HG03280 (cell line): ENCODE measurements around the gene CALML3.

Experiments
- ATAC-seq: cut with Tn5 transposase; IDR thresholded peaks from one replicate; pipeline ENCODE4 v1.9.1; 2021; ENCODE audit warnings: mild to moderate bottlenecking, moderate library complexity; ENCODE audit not compliant: unreplicated experiment

Gene CALML3

DNA sequence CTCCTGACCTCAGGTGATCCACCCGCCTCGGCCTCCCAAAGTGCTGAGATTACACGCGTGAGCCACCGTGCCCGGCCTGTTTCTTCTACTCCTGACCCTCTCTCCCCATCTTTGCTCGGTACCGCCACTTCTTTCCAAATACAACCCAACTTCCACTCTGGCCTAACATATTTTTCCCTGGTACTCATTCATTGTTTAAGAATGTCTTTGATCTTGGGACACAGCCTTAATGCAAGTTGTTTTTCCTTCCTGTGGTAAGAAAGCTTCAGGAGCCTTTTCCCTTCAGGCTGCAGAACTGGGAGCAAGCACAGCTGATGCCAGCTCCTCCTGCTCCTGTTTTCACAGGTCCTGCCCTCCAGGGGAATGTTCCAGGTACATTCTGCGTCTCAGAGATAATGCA lies 13.7 kb downstream of the CALML3 start:
- no peak for ATAC-seq

GRCh38 chr10:5538892-5539651 lies 14.3 kb downstream of the CALML3 start:
- no peak for ATAC-seq

DNA sequence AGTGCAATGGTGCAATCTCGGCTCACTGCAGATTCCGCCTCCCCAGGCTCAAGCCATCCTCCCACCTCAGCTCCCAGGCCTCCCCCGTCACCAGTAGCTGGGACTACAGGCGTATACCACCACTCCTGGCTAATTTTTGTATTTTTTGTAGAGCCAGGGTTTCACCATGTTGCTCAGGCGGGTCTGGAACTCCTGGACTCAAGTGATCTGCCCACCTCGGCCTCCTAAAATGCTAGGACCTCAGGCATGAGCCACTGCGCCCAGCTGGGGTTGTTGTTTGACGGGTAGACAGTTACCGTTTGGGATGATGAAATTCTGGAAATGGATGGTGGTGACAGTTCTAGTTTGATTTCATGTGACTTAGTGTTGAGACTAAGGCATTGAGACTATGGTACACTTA lies 15.3 kb downstream of the CALML3 start:
- ATAC-seq = no peak

- ATAC-seq = no peak
Observed at GRCh38 chr10:5540891-5541290, 16.1 kb downstream of the CALML3 start.

DNA sequence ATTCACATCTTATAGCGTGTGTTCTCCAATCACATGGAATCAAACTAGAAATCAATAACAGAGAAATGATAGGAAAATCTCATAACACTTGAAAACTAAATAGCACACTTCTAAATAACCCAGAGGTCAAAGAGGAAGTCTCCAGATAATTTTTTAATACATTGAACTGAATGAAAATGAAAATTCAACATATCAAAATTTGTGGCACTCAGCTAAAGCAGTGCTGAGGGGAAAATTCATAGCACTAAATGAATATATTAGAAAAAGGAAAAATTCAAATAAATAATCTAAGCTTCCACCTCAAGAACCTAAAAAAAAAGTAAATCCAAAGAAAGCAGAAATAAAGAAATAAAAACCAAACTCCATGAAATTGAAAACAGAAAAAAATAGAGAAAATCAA lies 17.3 kb downstream of the CALML3 start:
- no peak for ATAC-seq

DNA sequence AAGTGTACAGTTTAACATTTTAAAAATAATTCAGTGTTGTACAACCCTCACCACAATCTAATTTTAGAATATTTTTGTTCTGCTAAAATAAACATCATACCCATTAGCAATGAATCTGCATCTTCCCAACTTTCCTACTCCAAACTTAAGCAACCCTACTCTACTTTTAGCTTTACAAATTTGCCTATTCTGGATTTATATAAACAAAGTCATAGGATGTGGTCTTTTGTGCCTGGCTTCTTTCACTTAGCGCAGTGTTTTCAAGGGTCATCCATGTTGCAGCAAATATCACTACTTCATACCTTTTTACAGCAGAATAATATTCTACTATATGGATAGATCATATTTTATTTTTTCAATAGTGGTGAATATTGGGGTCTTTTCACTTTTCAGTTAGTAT lies 18.9 kb downstream of the CALML3 start:
- no peak for ATAC-seq

DNA sequence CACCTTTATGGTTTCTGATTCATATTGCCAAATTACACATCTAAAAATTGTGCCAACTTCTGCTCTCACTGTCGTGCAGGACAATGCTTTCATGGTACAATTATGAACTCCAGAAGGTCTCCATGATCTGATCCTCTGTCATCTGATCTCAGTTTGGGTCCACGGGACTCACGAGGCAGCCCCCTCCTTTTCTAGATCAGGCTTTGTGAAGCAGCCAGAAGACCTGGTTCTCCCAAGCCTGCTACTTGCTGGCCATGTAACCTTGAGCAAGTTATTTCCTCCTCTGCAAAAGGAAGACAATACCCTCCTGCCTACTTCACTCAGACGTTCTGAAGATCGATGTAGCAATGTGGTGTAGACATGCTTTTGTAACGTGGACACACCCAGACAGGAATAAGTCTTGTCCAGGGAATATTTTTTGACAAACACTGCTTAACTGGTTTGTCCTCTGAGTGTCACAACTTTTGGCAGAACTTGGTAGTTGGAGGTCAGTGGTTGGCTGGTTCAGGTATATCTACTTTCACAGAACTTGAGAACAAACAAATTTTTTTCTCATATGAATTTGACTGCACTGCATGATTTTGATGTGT lies 19.6 kb downstream of the CALML3 start:
- no peak for ATAC-seq

DNA sequence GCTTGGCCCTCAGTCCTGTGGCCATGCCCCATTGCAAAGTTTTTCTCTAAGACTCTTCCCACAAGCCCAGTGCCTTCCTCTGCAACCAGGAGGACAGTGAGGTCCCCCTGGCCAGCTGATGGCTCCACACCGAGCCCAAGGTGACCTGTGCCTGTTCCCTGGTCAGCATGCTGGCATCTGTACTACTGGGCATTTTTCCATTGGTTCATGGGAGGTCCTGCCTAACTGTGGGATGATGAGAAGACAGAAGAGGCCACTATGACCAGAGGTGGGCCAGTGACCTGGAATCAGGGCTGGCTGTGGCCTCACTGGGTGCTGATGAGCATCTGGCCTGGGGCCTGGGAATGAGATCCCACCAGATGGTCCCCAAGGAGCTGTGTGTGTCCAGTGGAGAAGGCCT lies 20.2 kb downstream of the CALML3 start:
- ATAC-seq = no peak

GRCh38 chr10:5545426-5545777 lies 20.6 kb downstream of the CALML3 start:
- ATAC-seq = no peak

DNA sequence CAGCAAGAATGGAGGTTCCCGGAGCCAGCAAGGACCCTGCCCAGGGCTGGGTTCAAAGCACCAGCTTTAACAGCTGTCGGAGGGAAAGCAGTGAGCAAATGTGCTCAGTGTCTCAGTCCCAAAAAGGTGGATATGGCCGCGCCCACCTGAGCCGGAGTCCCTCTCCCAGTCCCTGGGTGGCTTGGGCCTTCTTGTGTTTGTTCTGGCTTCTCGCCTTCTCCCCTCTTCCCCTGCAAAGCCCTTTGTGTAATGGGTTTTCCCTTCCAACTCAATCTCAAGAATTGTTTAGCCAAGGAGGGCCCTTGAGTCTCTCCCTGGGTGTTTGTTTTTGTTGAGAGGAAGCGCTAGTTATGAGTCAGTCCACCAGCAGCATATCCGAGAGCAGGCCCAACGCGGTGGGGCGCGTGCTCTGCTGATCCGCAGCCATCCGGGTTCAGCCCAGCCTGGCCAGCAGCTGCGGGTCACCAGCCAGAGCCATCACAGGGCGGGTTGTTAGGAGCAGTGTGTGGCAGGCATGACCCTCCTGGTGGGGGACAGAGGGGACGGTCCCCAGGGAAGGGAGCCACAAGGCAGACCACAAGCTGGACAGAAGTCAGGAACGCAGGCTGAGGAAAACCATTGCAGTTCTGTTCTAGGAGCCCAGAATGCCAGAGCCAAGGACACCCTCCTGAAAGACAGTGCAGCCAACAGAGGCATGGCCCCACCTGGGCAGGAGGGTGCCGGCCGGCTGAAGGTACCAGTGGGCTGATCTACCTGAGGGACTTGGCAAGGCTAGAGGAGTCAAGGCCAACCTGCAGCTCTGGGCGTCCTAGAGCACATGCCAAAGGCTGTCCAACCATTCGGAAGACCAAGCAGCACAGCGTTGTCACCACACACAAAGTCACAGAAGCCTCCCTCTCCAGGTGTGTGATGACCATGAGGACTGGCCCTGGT lies 21.3 kb downstream of the CALML3 start:
- ATAC-seq = no peak

GRCh38 chr10:5546891-5547680 lies 22.3 kb downstream of the CALML3 start:
- ATAC-seq = no peak

DNA sequence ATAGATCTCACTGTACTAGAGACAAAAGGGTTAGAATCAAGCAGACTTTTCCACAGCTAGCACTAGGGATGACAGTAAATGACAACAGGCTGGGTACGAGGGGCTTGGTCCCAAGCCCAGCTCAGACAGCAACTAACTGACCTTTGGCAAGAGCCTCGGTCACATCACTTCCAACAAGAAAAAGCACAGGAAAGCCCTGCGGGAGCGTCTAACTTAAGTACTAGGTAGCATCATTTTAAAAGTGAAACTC lies 22.8 kb downstream of the CALML3 start:
- no peak for ATAC-seq

GRCh38 chr10:5547931-5548660 lies 23.3 kb downstream of the CALML3 start:
- ATAC-seq = no peak

DNA sequence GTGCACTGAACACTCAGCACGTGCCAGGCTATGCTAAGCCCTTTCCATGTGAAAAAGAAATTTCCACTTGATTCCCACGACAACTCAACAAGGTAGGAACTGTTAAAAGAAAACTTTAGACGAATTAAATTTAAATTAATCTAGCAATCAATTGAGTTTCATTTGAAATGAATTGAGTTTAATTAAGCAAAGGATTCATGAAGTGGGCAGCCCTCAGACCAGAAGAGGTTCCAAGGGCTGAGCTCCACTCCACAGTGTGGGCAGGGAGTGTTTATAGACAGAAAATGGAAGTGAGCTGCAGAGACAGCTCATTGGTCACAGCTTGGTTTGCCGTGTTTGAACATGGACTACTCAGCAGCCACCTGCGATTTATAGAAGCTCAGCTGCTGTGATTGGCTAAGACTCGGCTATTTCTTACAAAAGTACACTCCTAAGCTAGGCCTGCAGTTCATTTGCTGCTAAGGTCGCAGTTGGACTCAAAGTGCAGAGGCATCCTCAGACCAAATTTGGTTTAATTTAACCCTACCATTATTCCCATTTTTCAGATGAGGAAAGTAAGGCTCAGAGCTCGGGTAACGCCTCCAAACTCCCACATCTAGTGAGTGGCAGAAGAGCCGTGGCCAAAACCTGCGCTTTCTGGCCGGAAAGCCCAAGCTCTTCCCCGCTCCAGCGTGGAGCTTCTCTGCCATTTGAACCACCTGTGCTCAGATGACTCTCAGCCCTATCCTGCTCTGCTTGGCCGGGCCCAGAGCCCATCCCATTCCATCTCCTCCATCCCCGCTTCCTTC lies 24.9 kb downstream of the CALML3 start:
- ATAC-seq = no peak

DNA sequence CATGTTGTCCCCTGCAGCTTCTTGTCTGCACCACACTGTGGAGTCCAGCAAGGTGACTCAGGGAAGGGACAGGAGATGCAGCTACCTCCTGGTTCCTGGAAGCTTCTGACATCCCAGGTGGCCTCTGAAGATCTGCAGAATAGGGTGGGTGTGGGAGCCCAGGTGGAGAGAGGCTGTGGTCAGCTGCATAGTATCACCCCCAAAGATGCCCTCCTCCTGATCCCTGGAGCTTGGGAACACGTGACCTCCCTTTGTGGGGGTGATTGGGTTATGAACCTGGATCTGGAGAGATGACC lies 25.4 kb downstream of the CALML3 start:
- no peak for ATAC-seq

- no peak for ATAC-seq
Observed at GRCh38 chr10:5550621-5551530, 26.1 kb downstream of the CALML3 start.

GRCh38 chr10:5551531-5552375 lies 27.0 kb downstream of the CALML3 start:
- no peak for ATAC-seq
